Gastroesophageal sphincter (tissue), 4 donors: ENCODE data around the gene ZBP1. TPM values are rescaled to one million over a fixed set of nuclear protein-coding genes. Genes with fewer than 3 reads are reported as not detected.

Experiments
- ATAC-seq: fragments of 150-250 bp; one replicate; pipeline ENCODE4 v1.9.1; 2016; ENCODE audit warnings: mild to moderate bottlenecking, moderate library complexity
- H3K27ac ChIP-seq, 4 donors: fragments of 200-600 bp; sonication (generic) in 3 of 4; 1 replicate in 3 of 4; 2 replicates in 1 of 4; pipeline ENCODE4 v1.5.1; 2016 to 2019
- H3K27me3 ChIP-seq: fragments of 200-600 bp; sonication (generic); one replicate; pipeline ENCODE4 v1.5.1; 2019
- H3K36me3 ChIP-seq, 2 donors: fragments of 200-600 bp; sonication (generic); one replicate each; pipeline ENCODE4 v1.5.1; 2019; ENCODE audit warnings: control low read depth in 1 of 2
- H3K4me1 ChIP-seq, 3 donors: fragments of 200-600 bp; sonication (generic); 1 replicate in 2 of 3; 2 replicates in 1 of 3; pipeline ENCODE4 v1.5.1; 2016 to 2019; ENCODE audit warnings: control low read depth in 2 of 3
- H3K4me3 ChIP-seq, 2 donors: fragments of 200-600 bp; sonication (generic); one replicate each; pipeline ENCODE4 v1.5.1; 2019; ENCODE audit warnings: mild to moderate bottlenecking in 1 of 2, moderate library complexity in 1 of 2
- H3K9me3 ChIP-seq, 3 donors: fragments of 200-600 bp; sonication (generic); one replicate each; pipeline ENCODE4 v1.5.1; 2017 to 2019; ENCODE audit warnings: control low read depth in 2 of 3
- EP300 ChIP-seq: sonication (generic); formaldehyde crosslinking; IDR thresholded peaks from one replicate; pipeline ENCODE4 v1.6.1; 2017; ENCODE audit warnings: antibody characterized with exemption, mild to moderate bottlenecking
- POLR2A ChIP-seq, 2 donors: fragments of 450-650 bp; IDR thresholded peaks; one replicate each; pipeline ENCODE4 v1.6.1; 2017; ENCODE audit warnings: antibody characterized with exemption in 2 of 2, mild to moderate bottlenecking in 2 of 2, moderate library complexity in 1 of 2
- POLR2AphosphoS5 ChIP-seq: sonication (generic); formaldehyde crosslinking; IDR thresholded peaks from one replicate; pipeline ENCODE4 v1.6.1; 2017; ENCODE audit warnings: antibody characterized with exemption
- WGBS, 2 donors: methylation state at CpG; one replicate each; pipeline ENCODE4 v1.1.5; 2018; ENCODE audit warnings: low coverage in 1 of 2; 5-methylcytosine and 5-hydroxymethylcytosine counted together
- total RNA-seq, 4 donors: library from RNA; depleted of rRNA; stranded (reverse); fragments of >200 nt; gene quantifications; one replicate each; pipeline ENCODE4 v1.1.0, GENCODE V29; 2016
- TF ChIP-seq, protein P1 (sequence below), 4 experiments: fragments of 200-600 bp in 2 of 4; fragments of 450-650 bp in 2 of 4; sonication (generic) in 1 of 4; IDR thresholded peaks; one replicate each; pipeline ENCODE4 v1.5.1; 2017 to 2019; ENCODE audit warnings: antibody characterized with exemption in 4 of 4, mild to moderate bottlenecking in 2 of 4, moderate library complexity in 2 of 4

ZBP1 gene
- total RNA-seq, 4 donors from 2014 or later, result 0.08 to 0.32 TPM; not detected in 2

DNA sequence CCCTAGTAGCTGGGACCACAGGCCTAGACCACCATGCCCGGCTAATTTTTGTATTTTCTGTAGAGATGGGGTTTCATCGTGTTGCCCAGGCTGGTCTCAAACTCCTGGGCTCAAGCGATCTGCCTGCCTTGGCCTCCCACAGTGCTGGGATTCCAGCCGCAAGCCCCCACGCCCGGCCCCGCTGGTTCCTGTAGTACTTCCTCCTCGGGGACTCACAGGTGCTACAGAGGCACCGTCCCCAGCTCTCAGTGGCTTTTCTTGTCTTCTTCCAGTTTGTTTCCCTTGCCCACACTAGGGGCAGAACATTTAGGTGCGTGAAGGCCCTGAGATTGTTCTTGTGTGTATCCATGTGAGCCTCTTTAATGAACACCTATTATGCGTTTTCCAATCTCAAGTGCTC lies 773 bp upstream of the ZBP1 start:
- ATAC-seq, result no peak
- no peaks in the 10 kb centered on the region for H3K36me3 ChIP-seq
- H3K27me3 ChIP-seq, result peaks cover 33% of the 10 kb centered on the region
- no peak overlapping the region for H3K27ac ChIP-seq
- H3K9me3 ChIP-seq, result peaks cover 0 to 6% (median 0%) of the 10 kb centered on the region in 3 donors
- H3K4me1 ChIP-seq, result no peaks in the 10 kb centered on the region
- WGBS, 2 donors, result 84% methylated on average over 6 of the region's 11 CpGs; no CpG with 5 or more reads in 1 of the 2 donors
- H3K4me3 ChIP-seq, result no peak overlapping the region
- TF ChIP-seq, protein P1, sequence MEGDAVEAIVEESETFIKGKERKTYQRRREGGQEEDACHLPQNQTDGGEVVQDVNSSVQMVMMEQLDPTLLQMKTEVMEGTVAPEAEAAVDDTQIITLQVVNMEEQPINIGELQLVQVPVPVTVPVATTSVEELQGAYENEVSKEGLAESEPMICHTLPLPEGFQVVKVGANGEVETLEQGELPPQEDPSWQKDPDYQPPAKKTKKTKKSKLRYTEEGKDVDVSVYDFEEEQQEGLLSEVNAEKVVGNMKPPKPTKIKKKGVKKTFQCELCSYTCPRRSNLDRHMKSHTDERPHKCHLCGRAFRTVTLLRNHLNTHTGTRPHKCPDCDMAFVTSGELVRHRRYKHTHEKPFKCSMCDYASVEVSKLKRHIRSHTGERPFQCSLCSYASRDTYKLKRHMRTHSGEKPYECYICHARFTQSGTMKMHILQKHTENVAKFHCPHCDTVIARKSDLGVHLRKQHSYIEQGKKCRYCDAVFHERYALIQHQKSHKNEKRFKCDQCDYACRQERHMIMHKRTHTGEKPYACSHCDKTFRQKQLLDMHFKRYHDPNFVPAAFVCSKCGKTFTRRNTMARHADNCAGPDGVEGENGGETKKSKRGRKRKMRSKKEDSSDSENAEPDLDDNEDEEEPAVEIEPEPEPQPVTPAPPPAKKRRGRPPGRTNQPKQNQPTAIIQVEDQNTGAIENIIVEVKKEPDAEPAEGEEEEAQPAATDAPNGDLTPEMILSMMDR (IDR thresholded peaks at IDR 0.05), result no peak
- TF ChIP-seq POLR2AphosphoS5 (no peak), POLR2A (IDR thresholded peaks at IDR 0.05) (no peak), EP300 (no peak)

DNA sequence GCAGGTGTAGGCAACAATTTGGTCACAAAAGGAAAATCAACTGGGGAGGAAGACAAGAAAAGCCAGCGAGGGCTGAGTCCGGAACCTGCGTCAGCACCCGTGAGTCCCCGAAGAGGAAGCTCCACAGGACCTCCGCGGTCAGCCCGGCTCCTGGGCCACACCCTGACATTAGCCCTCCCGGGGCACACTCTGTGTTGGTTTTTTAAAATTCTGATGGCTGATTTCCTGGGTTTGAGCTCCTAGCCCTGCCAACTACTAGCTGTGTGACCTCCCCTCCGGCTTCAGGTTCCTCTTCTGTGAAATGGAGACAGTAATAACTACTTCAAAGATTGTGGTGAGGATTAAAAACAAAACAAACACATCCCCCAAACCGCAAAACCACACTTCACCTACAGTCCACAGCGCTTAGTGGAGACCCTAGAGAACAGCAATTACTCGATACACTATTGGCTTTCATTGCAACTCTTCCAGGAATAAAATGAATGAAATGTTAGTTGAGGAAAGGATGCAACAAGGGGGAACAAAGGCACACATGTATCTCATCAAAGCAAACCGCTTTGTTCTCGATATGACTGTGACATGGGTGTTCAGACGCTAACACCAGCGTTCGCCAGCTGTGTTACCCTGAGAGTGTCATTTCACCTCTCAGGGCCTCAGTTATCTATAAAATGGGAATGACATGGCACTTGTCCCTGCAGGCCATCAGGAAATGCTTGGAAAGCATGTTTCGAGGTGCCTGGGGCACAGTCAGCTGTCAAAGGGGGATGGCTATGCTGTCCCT lies 985 bp downstream of the ZBP1 start:
- peak overlapping the region in 1 of 4 donors; percentile 49 for H3K27ac ChIP-seq
- no peak overlapping the region for H3K4me3 ChIP-seq
- no peaks in the 10 kb centered on the region for H3K9me3 ChIP-seq
- TF ChIP-seq, protein P1 (IDR thresholded peaks at IDR 0.05), result no peak
- TF ChIP-seq POLR2AphosphoS5, result no peak
- TF ChIP-seq POLR2A (IDR thresholded peaks at IDR 0.05), result no peak
- TF ChIP-seq EP300, result no peak
- no peaks in the 10 kb centered on the region for H3K36me3 ChIP-seq
- ATAC-seq, result peak; percentile 62
- H3K27me3 ChIP-seq, result peaks cover 37% of the 10 kb centered on the region
- 74 to 83% methylated on average over 12 to 16 of the region's 19 CpGs for WGBS, 2 donors
- H3K4me1 ChIP-seq, result no peaks in the 10 kb centered on the region

DNA sequence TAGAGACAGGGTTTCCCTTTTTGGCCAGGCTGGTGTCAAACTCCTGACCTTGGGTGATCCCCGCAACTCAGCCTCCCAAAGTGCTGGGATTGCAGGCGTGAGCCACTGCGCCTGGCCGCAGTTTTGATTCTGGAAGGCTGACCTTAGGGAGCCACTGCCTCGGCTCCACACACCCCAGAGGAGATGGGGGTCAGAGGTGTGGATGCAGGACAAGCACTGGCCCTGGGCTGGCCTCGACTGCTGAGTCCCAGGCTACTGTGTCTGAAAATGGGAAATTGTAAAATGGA lies 1.5 kb downstream of the ZBP1 start:
- peak; percentile 5 for ATAC-seq
- H3K27ac ChIP-seq, result peak overlapping the region in 1 of 4 donors; percentile 49
- peaks cover 37% of the 10 kb centered on the region for H3K27me3 ChIP-seq
- H3K9me3 ChIP-seq, result no peaks in the 10 kb centered on the region
- H3K4me1 ChIP-seq, result no peaks in the 10 kb centered on the region
- no peak overlapping the region for H3K4me3 ChIP-seq
- TF ChIP-seq EP300, result no peak
- no CpG with 5 or more reads among the region's 6 CpGs for WGBS, 2 donors
- no peaks in the 10 kb centered on the region for H3K36me3 ChIP-seq

DNA sequence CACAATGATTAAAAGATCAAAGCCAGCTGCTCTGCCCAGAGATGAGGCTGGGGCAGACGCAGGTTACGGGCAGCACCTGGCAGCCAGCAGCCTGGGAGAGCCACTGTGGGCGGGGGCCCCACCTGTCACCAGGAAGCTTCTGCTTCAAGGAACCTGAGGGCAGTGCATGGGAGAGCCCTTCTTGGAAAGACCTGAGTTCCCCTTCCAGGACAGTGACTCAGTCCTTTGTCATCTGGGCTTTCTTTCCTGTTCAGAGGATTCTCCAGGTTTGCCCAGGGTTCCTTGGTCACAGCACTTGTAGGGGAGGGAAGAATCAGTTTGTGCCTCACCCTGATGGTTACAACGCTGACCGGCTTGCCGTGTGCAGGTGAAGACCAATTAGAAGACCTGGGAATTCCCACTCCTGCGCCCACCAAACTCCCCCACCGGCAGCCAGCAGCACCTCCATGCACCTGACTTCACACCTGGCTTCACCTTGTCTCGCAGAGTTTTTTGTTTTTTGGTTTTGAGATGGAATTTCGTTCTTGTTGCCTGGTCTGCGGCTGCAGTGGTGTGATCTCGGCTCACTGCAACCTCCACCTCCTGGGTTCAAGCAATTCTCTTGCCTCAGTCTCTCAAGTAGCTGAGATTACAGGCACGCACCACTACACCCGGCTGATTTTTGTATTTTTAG lies 2.0 kb downstream of the ZBP1 start:
- no peak for ATAC-seq
- Histone ChIP-seq H3K4me1 (no peaks in the 10 kb centered on the region), H3K36me3 (no peaks in the 10 kb centered on the region), H3K27me3 (peaks cover 35% of the 10 kb centered on the region), H3K4me3 (no peak overlapping the region), H3K27ac (peak overlapping the region in 1 of 4 donors; percentile 49), H3K9me3 (no peaks in the 10 kb centered on the region)
- WGBS, 2 donors, result 69% methylated on average over 3 of the region's 14 CpGs; no CpG with 5 or more reads in 1 of the 2 donors
- TF ChIP-seq, protein P1 (IDR thresholded peaks at IDR 0.05), result no peak
- TF ChIP-seq POLR2AphosphoS5, result no peak

DNA sequence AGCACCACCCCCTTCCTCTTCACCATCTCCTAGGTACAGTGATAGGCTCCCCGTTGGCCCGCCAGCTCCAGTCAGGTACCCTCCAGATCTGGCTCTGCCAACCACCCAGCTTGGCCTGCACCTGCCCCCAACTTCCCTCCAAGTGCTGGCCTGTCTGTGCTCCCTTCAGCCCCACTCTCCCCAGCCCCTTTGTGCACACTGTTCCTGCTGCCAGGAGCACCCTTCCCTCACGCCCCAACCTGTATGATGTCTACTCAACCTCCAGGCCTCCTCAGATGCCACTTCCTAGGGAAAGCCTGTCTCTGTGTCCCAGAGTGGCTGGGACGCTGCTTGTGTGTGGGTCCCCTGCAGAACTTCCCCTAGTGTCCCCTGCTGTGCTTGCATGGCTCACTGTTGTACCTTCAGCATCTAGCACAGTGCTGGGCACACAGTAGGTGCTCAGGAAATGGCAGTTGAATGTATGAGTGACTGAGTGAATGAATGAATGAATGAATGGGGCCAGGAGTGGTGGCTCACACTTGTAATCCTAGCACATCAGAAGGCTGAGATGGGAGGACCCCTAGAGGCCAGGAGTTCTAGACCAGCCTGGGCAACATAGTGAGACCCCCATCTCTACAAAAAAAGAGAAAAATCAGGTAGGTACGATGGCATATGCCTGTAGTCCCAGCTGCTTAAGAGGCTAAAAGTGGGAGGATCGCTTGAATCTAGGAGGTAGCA lies 3.0 kb downstream of the ZBP1 start:
- H3K9me3 ChIP-seq, result no peaks in the 10 kb centered on the region
- no peaks in the 10 kb centered on the region for H3K4me1 ChIP-seq
- no peak overlapping the region for H3K4me3 ChIP-seq
- 86 to 93% methylated on average over 3 to 4 of the region's 6 CpGs for WGBS, 2 donors
- H3K27me3 ChIP-seq, result peaks cover 25% of the 10 kb centered on the region
- no peak for ATAC-seq
- H3K36me3 ChIP-seq, result no peaks in the 10 kb centered on the region
- no peak overlapping the region for H3K27ac ChIP-seq
- no peak for TF ChIP-seq EP300
- no peak for TF ChIP-seq POLR2AphosphoS5
